Measurements from ENCODE around the gene NOC4L.
A peak's percentile ranks its signal among the peaks of the same experiment; 100 is the strongest.
"Not testable (repeated sequence)": the region's sequence is repeated elsewhere in the genome, so short reads cannot be mapped to it uniquely, and the experiment has no call there.

Gene NOC4L

DNA sequence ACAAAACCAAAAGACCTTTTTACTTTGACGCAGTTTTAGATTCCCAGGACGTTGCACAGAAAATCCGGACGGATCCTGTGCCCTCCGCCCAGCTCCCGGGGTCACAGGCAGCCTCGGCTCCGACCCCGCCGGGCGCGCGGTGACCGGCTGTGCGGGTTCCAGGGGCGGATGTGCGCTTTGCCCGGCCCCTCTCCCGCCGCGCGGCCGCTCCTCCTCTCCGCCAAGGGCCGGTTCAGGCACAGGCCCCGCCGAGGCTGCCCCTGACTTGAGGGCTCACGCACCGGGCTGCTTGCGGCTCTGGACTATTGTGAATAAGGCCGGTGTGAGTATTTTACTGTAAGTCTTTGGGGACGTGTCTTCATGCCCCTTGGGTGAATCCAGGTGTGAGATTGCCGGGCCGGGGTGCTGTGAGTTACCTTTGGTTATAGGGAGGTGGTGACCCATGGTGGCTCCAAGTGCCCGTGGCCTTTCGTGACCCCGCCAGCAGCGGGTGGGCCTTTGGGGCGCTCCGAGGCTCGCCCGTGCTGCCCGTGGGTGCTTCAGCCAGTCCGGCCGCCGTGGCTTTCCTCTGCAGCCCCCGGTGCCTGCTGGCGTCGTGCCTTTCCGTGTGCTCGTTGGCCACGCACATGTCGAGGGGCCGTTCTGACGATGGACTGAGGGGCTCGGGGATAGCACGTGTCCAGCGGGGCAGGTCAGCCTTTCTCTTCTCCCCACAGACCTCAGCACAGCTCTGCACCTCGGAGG, 45.9 kb downstream of the NOC4L start:
- peak overlapping the region; percentile 58 for H3K4me3 ChIP-seq (ENCODE audit: low read depth, low read length)
- no peak for TF ChIP-seq CTCF (IDR thresholded peaks at IDR 0.05; ENCODE audit: insufficient read depth, low read depth, low read length, missing control alignments)
- peak; percentile 17 for DNase-seq (ENCODE audit: low read depth)

DNA sequence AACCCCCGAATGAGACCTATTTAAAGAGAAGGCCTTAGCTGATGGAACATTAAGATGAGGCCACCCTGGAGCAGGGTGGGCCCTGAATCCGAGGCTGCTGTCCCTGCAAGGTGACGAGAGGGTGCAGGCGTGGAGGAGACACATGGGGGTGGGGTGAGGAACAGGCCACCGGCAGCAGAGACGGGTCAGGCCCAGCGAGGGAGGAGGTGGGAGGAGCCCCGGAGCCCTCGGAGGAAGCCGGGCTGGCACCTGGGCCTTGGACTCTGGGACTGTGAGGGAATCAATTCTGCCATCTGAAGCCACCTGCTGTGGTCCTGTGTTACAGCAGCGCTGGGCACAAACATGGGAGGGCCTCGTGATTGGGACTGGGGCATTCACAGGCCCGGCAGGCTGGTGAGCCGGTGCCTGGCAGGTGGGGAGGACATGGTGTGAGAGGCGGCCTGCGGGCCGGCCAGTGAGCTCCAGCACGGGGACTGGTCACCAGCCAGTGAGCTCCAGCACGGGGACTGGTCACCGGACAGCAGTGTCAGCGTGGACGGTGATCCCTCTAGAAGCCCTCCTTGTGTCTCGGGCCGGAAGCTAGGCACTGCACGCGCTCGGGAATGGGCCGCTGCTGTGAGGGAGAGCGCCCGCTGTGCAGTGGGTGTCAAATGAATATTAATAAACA, 46.7 kb downstream of the NOC4L start:
- H3K4me3 ChIP-seq (ENCODE audit: low read depth, low read length): no peak overlapping the region
- DNase-seq (ENCODE audit: low read depth): no peak
- no peak for TF ChIP-seq CTCF (IDR thresholded peaks at IDR 0.05; ENCODE audit: insufficient read depth, low read depth, low read length, missing control alignments)

DNA sequence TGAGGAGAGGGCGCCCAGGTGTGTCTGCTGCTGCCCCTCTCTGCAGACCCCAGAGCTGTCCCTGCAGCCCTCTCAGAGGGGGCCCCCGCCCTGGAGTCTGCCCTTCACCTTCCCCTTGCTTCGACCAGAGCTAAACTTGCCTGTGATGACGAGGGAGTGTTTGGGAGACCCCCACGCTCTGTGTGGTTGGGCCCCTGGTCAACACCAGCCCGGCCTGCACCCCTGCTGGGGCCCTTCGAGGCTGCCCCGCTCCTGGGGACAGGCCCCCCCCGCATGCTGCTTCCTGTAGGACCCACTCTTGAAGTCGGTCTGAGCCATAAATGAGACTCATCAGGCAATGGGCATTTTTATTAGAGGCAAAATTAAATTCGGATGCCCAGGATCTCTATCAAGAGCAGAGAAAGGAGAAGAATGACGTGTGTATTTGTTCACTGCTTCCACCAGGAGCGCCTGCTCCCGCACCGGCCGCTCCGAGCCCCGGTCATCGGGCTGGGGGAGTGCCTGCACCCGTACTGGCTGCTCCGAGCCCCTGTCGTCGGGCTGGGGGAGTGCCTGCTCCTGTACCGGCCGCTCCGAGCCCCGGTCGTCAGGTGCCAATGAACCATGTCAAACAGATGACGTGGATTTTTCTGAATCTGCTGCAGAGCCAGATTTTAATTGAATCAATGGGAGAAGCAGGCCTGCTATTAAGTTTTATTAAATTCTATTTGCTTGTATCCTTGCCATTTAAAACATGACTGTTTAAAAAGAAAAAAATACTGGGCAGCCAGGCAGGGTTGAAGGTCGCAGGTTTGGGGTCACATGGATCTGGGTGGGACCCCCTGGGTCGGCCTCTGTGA, 47.7 kb downstream of the NOC4L start:
- H3K4me3 ChIP-seq (ENCODE audit: low read depth, low read length): no peak overlapping the region
- DNase-seq (ENCODE audit: low read depth): no peak
- no peak for TF ChIP-seq CTCF (IDR thresholded peaks at IDR 0.05; ENCODE audit: insufficient read depth, low read depth, low read length, missing control alignments)

DNA sequence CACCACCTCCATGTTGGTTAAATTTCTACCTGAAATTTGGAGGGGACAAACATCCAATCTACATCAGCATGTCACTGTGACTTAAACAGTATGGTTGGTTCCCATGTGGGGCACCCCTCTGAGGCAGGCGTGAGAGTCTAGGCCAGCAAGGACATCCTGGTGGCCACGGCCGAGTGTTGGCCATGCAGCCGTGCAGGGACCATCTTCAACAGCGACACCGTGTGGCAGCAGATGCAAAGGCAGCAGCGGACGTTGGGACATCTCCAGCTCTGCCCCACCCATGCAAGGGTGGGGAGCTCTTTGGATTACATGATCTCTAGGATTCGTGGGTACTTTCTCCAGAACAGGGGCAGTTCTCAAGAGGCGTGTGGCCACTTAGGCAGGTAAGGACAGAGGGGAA, 49.8 kb downstream of the NOC4L start:
- no peak overlapping the region for H3K4me3 ChIP-seq (ENCODE audit: low read depth, low read length)
- no peak for TF ChIP-seq CTCF (IDR thresholded peaks at IDR 0.05; ENCODE audit: insufficient read depth, low read depth, low read length, missing control alignments)
- DNase-seq (ENCODE audit: low read depth): no peak

DNA sequence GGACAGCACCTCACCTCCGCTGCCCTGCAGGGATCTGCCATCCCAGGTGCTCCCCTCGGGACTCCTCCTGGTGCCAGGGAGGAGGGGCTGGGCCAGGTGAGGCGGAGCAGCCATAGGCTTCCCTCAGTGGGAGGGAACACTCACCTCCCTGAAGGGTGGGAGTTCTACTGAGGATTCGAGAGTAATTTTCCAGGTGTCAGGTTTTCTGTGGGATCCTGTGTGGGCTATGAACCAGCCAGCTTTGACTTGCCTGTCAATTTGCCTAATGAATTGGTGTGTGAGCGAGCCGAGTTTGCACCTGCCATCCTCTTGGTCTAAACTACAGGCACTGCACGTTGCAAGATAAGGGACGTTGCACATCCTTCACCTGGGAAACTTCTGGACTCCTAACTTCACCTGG, 50.3 kb downstream of the NOC4L start:
- no peak overlapping the region for H3K4me3 ChIP-seq (ENCODE audit: low read depth, low read length)
- no peak for TF ChIP-seq CTCF (IDR thresholded peaks at IDR 0.05; ENCODE audit: insufficient read depth, low read depth, low read length, missing control alignments)

DNA sequence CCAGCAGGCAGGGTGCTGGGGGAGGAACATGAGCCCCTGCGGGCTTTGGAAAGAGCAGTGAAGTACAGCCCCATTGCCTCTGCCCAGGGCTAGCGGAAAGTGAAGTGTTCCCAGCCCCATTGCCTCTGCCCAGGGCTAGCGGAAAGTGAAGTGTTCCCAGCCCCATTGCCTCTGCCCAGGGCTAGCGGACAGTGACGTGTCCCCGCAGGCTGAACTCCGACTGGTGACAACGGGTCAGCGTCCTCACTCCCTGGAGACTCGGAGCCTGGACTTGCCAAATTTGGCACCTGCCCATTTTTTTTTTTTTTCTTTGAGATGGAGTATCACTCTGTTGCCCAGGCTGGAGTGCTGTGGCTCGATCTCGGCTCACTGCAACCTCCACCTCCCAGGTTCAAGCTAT, 51.0 kb downstream of the NOC4L start:
- DNase-seq (ENCODE audit: low read depth); H3K4me3 ChIP-seq (ENCODE audit: low read depth, low read length): not testable (repeated sequence)

More for the DNA sequence above, 50.3 kb downstream of the NOC4L start:
- DNase-seq (ENCODE audit: low read depth): no peak
